Fibroblast of the aortic adventitia (primary cell): ENCODE results near the gene ATF4. TPM values are rescaled to one million over a fixed set of nuclear protein-coding genes. Genes with fewer than 3 reads are reported as not detected.

Experiments
- DNase-seq: peaks from one replicate; pipeline ENCODE4 v3.0.0-alpha.2; 2010; ENCODE audit warnings: low read depth
- H3K4me3 ChIP-seq: 2 replicates; pipeline ENCODE4 v1.5.1; 2011; ENCODE audit warnings: low read depth, mild to moderate bottlenecking, control low read depth, low read length, moderate library complexity
- CTCF ChIP-seq: IDR thresholded peaks from 2 replicates; pipeline ENCODE4 v1.5.1; 2011; ENCODE audit warnings: mild to moderate bottlenecking, low read length, control low read depth, inconsistent platforms; ENCODE audit not compliant: insufficient read depth
- total RNA-seq: library from RNA; depleted of rRNA; stranded (reverse); fragments of >200 nt; gene quantifications from 2 replicates; pipeline ENCODE4 v1.2.3, GENCODE V29; 2012; ENCODE audit warnings: low replicate concordance

The ATF4 gene, protein sequence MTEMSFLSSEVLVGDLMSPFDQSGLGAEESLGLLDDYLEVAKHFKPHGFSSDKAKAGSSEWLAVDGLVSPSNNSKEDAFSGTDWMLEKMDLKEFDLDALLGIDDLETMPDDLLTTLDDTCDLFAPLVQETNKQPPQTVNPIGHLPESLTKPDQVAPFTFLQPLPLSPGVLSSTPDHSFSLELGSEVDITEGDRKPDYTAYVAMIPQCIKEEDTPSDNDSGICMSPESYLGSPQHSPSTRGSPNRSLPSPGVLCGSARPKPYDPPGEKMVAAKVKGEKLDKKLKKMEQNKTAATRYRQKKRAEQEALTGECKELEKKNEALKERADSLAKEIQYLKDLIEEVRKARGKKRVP
- total RNA-seq = 259 and 946 TPM in 2 replicates

GRCh38 chr22:39520226-39521105 lies at the start of gene ATF4:
ATF4 (plus strand) TSS chr22:39520562; CDS start chr22:39521446, 884 bp downstream.
- H3K4me3 ChIP-seq = peak within 1 kb of the TSS; percentile 90
- no peak for TF ChIP-seq CTCF
- DNase-seq = peak; percentile 99

GRCh38 chr22:39471381-39472141 lies 48.8 kb upstream of the ATF4 start:
- DNase-seq = peak; percentile 69
- TF ChIP-seq CTCF = no peak
- H3K4me3 ChIP-seq = no peak overlapping the region

GRCh38 chr22:39472570-39473556 lies 47.5 kb upstream of the ATF4 start:
- no peak for DNase-seq
- no peak for TF ChIP-seq CTCF
- no peak overlapping the region for H3K4me3 ChIP-seq

DNA sequence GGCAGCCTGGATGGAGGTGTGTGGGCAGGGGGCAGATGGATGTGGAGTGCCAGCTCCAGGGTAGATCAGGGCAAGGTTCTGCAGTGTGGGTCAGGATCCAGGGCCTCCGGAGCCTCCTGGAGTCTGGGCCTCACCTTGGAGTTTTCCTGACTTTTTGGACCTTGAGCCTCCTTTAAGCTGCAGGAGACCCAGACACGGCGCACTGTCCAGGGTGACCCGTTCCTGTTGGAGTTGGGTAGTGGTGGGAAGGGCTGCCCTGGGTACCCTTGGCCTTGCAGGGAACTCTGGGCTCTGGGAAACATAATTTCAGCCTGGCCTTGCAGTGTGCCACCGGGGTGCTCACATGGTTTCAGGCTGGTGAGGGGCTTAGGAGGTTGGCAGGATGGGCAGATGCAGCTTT lies 46.5 kb upstream of the ATF4 start:
- no peak overlapping the region for H3K4me3 ChIP-seq
- DNase-seq = no peak
- no peak for TF ChIP-seq CTCF

GRCh38 chr22:39474351-39475111 lies 45.8 kb upstream of the ATF4 start:
- DNase-seq = peak; percentile 20
- H3K4me3 ChIP-seq = no peak overlapping the region
- TF ChIP-seq CTCF = no peak
